Measurements from ENCODE around the gene SHB.

Gene SHB

GRCh38 chr9:37916471-37917312 lies 152.3 kb downstream of the SHB start:
- Histone ChIP-seq H4K20me1 (ENCODE audit: insufficient read depth, low read length) (no peaks in the 10 kb centered on the region), H3K9me3 (ENCODE audit: low read length) (no peaks in the 10 kb centered on the region), H3K9me2 (ENCODE audit: low read depth, low read length) (no peaks in the 10 kb centered on the region), H3K27me3 (ENCODE audit: insufficient read depth, low read length) (no peaks in the 10 kb centered on the region), H3K36me3 (ENCODE audit: insufficient read depth, low read length) (no peaks in the 10 kb centered on the region), H3K4me1 (ENCODE audit: insufficient read depth, low read length, severe bottlenecking) (peaks cover 7% of the 10 kb centered on the region), H2AFZ (ENCODE audit: low read length) (no peak overlapping the region), H3K4me3 (ENCODE audit: low read depth, low read length, poor library complexity, severe bottlenecking) (no peak overlapping the region), H3F3A (ENCODE audit: insufficient read depth, low read length) (no peaks in the 10 kb centered on the region), H3K9ac (ENCODE audit: low read length) (no peak overlapping the region), H3K79me2 (ENCODE audit: insufficient read depth, low read length) (no peaks in the 10 kb centered on the region), H3K4me2 (ENCODE audit: low read length) (no peak overlapping the region), H3K27ac (ENCODE audit: low read depth, low read length, poor library complexity, severe bottlenecking) (no peak overlapping the region)
- TF ChIP-seq, protein P1, sequence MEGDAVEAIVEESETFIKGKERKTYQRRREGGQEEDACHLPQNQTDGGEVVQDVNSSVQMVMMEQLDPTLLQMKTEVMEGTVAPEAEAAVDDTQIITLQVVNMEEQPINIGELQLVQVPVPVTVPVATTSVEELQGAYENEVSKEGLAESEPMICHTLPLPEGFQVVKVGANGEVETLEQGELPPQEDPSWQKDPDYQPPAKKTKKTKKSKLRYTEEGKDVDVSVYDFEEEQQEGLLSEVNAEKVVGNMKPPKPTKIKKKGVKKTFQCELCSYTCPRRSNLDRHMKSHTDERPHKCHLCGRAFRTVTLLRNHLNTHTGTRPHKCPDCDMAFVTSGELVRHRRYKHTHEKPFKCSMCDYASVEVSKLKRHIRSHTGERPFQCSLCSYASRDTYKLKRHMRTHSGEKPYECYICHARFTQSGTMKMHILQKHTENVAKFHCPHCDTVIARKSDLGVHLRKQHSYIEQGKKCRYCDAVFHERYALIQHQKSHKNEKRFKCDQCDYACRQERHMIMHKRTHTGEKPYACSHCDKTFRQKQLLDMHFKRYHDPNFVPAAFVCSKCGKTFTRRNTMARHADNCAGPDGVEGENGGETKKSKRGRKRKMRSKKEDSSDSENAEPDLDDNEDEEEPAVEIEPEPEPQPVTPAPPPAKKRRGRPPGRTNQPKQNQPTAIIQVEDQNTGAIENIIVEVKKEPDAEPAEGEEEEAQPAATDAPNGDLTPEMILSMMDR (IDR thresholded peaks at IDR 0.05; ENCODE audit: low read length) = no peak
- TF ChIP-seq EZH2 (IDR thresholded peaks at IDR 0.05; ENCODE audit: borderline replicate concordance, low read length) = no peak

GRCh38 chr9:37915911-37916470 lies 153.0 kb downstream of the SHB start:
- Histone ChIP-seq H3K79me2 (ENCODE audit: insufficient read depth, low read length) (no peaks in the 10 kb centered on the region), H3K9ac (ENCODE audit: low read length) (no peak overlapping the region), H3F3A (ENCODE audit: insufficient read depth, low read length) (no peaks in the 10 kb centered on the region), H3K9me3 (ENCODE audit: low read length) (no peaks in the 10 kb centered on the region), H3K36me3 (ENCODE audit: insufficient read depth, low read length) (no peaks in the 10 kb centered on the region), H3K4me3 (ENCODE audit: low read depth, low read length, poor library complexity, severe bottlenecking) (no peak overlapping the region), H3K4me2 (ENCODE audit: low read length) (no peak overlapping the region), H3K4me1 (ENCODE audit: insufficient read depth, low read length, severe bottlenecking) (peaks cover 14% of the 10 kb centered on the region), H3K27ac (ENCODE audit: low read depth, low read length, poor library complexity, severe bottlenecking) (no peak overlapping the region), H4K20me1 (ENCODE audit: insufficient read depth, low read length) (no peaks in the 10 kb centered on the region), H3K9me2 (ENCODE audit: low read depth, low read length) (no peaks in the 10 kb centered on the region), H2AFZ (ENCODE audit: low read length) (no peak overlapping the region), H3K27me3 (ENCODE audit: insufficient read depth, low read length) (no peaks in the 10 kb centered on the region)
- no peak for TF ChIP-seq EZH2 (IDR thresholded peaks at IDR 0.05; ENCODE audit: borderline replicate concordance, low read length)
- TF ChIP-seq, protein P1 (IDR thresholded peaks at IDR 0.05; ENCODE audit: low read length) = no peak

GRCh38 chr9:37914701-37915358 lies 154.2 kb downstream of the SHB start:
- no peak overlapping the region for H3K4me3 ChIP-seq (ENCODE audit: low read depth, low read length, poor library complexity, severe bottlenecking)
- H3K36me3 ChIP-seq (ENCODE audit: insufficient read depth, low read length) = no peaks in the 10 kb centered on the region
- no peaks in the 10 kb centered on the region for H3K9me2 ChIP-seq (ENCODE audit: low read depth, low read length)
- no peak overlapping the region for H3K4me2 ChIP-seq (ENCODE audit: low read length)
- peaks cover 15% of the 10 kb centered on the region for H3K4me1 ChIP-seq (ENCODE audit: insufficient read depth, low read length, severe bottlenecking)
- no peaks in the 10 kb centered on the region for H3K9me3 ChIP-seq (ENCODE audit: low read length)
- H3F3A ChIP-seq (ENCODE audit: insufficient read depth, low read length) = no peaks in the 10 kb centered on the region
- no peaks in the 10 kb centered on the region for H3K79me2 ChIP-seq (ENCODE audit: insufficient read depth, low read length)
- TF ChIP-seq, protein P1 (IDR thresholded peaks at IDR 0.05; ENCODE audit: low read length) = no peak
- no peak for TF ChIP-seq EZH2 (IDR thresholded peaks at IDR 0.05; ENCODE audit: borderline replicate concordance, low read length)
- H3K9ac ChIP-seq (ENCODE audit: low read length) = no peak overlapping the region
- no peak overlapping the region for H2AFZ ChIP-seq (ENCODE audit: low read length)
- no peaks in the 10 kb centered on the region for H4K20me1 ChIP-seq (ENCODE audit: insufficient read depth, low read length)
- H3K27ac ChIP-seq (ENCODE audit: low read depth, low read length, poor library complexity, severe bottlenecking) = no peak overlapping the region
- no peaks in the 10 kb centered on the region for H3K27me3 ChIP-seq (ENCODE audit: insufficient read depth, low read length)

Measured in OCI-LY1 (cell line).